ENCODE data around the gene NR1D2. TPM values are rescaled to one million over a fixed set of nuclear protein-coding genes. Genes with fewer than 3 reads are reported as not detected.

The NR1D2 gene
- total and polyA plus RNA-seq, 2 of the 13 experiments (the other 11 are each of a cell fraction or from before 2014, with no cell fraction given): 5.3 to 8.1 TPM

DNA sequence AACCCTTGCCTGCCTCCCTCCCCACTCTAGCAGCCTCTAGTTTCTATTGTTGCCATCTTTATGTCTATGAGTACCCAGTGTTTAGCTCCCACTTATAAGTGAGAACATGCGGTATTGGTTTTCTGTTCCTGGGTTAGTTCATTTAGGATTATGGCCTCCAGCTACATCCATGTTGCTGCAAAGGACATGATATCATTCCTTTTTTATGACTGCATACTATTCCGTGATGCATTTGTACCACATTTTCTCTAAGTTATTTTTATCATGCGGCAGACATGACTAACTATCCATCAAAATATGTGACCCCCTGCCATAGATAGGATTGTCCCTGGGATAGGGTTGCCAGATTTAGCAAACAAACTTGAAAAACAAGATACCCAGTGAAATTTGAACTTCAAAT is 58.4 kb downstream of the NR1D2 start:
- TF ChIP-seq CHD2 (IDR thresholded peaks at IDR 0.05; ENCODE audit: low read depth, low read length) (no peak), SMYD3 (CRISPR knock-in tag; IDR thresholded peaks at IDR 0.05) (no peak), GPN1 (CRISPR knock-in tag; IDR thresholded peaks at IDR 0.05; ENCODE audit: borderline replicate concordance) (no peak), GTF3A (CRISPR knock-in tag; conservative IDR thresholded peaks at IDR 0.05) (no peak), ZZZ3 (CRISPR knock-in tag; IDR thresholded peaks at IDR 0.05; ENCODE audit: borderline replicate concordance) (no peak), SIX4 (CRISPR knock-in tag; IDR thresholded peaks at IDR 0.05) (no peak), ZNF709 (CRISPR knock-in tag; IDR thresholded peaks at IDR 0.05) (no peak), ZNF557 (CRISPR knock-in tag; IDR thresholded peaks at IDR 0.05) (no peak), ZNF788 (CRISPR knock-in tag; IDR thresholded peaks at IDR 0.05; ENCODE audit: borderline replicate concordance) (no peak), NFKBIZ (CRISPR knock-in tag; IDR thresholded peaks at IDR 0.05) (no peak), RXRB (CRISPR knock-in tag; IDR thresholded peaks at IDR 0.05; ENCODE audit: borderline replicate concordance) (no peak)
- TF ChIP-seq, protein P1, sequence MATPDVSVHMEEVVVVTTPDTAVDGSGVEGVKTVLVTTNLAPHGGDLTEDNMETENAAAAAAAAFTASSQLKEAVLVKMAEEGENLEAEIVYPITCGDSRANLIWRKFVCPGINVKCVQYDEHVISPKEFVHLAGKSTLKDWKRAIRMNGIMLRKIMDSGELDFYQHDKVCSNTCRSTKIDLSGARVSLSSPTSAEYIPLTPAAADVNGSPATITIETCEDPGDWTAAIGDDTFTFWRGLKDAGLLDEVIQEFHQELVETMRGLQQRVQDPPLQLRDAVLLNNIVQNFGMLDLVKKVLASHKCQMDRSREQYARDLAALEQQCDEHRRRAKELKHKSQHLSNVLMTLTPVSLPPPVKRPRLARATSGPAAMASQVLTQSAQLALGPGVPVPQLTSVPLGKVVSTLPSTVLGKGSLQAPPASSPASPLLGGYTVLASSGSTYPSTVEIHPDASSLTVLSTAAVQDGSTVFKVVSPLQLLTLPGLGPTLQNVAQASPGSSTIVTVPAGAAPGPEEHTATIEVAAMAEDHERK (CRISPR knock-in tag; IDR thresholded peaks at IDR 0.05; ENCODE audit: low read depth): no peak
- no peaks in the 10 kb centered on the region for H3K4me1 ChIP-seq (ENCODE audit: insufficient read depth, low read length)
- no TSS peak for BruUV-seq (replicated peaks)
- H3K36me3 ChIP-seq (replicated peaks in 1 of 2; ENCODE audit: control insufficient read depth in 1 of 2, insufficient read depth in 2 of 2, low read length in 2 of 2): no peaks in the 10 kb centered on the region
- FAIRE-seq: no peak
- no peak overlapping the region for H3K4me2 ChIP-seq (ENCODE audit: low read depth, low read length)
- H3K79me2 ChIP-seq (ENCODE audit: insufficient read depth, low read length): no peaks in the 10 kb centered on the region
- no peaks in the 10 kb centered on the region for H4K20me1 ChIP-seq (ENCODE audit: insufficient read depth, low read length)
- H3K4me3 ChIP-seq (replicated peaks in 1 of 3; ENCODE audit: insufficient read depth in 1 of 3, low read depth in 2 of 3, low read length in 3 of 3): no peak overlapping the region
- intact Hi-C loops (cut with micrococcal nuclease; ENCODE audit: unreplicated experiment) (no loop called here), in situ Hi-C loops (cut with HindIII; ENCODE audit: extremely low pct_ligation_motif_present, low pct_unique_long_range_greater_than_20kb) (loop anchor here (25.0 kb wide), 1 partner anchor 684 kb away; no protein-coding TSS in a partner anchor)
- no peak overlapping the region for H3K27ac ChIP-seq (ENCODE audit: extremely low read length, insufficient read depth, low read length)
- ChIA-PET POLR2A (no interaction called here), CTCF (ENCODE audit: low intra/inter-chr PET ratio, low total read pairs) (no interaction called here)
- 89% methylated on average over 3 of the region's 3 CpGs for WGBS (ENCODE audit: low lambda C conversion rate)
- H2AFZ ChIP-seq (ENCODE audit: low read length): no peak overlapping the region
- H3K27me3 ChIP-seq (ENCODE audit: control insufficient read depth in 1 of 2, insufficient read depth in 2 of 2, low read length in 2 of 2): peaks cover 0 to 10% of the 10 kb centered on the region in 2 experiments; a peak in 2 of 5 replicates
- H3K9ac ChIP-seq (ENCODE audit: insufficient read depth, low read depth, low read length): no peak overlapping the region
- no peak for DNase-seq (ENCODE audit: low spot score)
- H3K9me3 ChIP-seq (ENCODE audit: low read length): no peaks in the 10 kb centered on the region
- no peak for ATAC-seq

All from HepG2 (cell line).